ENCODE results near the gene RNF207. TPM values are rescaled to one million over a fixed set of nuclear protein-coding genes. Genes with fewer than 3 reads are reported as not detected.

Gene RNF207
- polyA plus RNA-seq, 3 donors = 0.10 to 7.7 TPM; not detected in 1

GRCh38 chr1:6269296-6269695 lies 63.4 kb downstream of the RNF207 start:
- no peak overlapping the region for H3K27ac Mint-ChIP-seq
- DNase-seq = no peak

GRCh38 chr1:6269720-6270400 lies 63.9 kb downstream of the RNF207 start:
- Histone ChIP-seq H3K79me2 (ENCODE audit: insufficient read depth, low read length) (no peaks in the 10 kb centered on the region), H2AFZ (ENCODE audit: insufficient read depth, low read depth, low read length, poor library complexity, severe bottlenecking) (no peak overlapping the region), H3K36me3 (replicated peaks in 1 of 2; ENCODE audit: control insufficient read depth in 1 of 2, insufficient read depth in 2 of 2, low read length in 2 of 2) (no peaks in the 10 kb centered on the region), H3K9me3 (replicated peaks in 1 of 2; ENCODE audit: control insufficient read depth in 1 of 2, insufficient read depth in 1 of 2, low read length in 2 of 2) (no peaks in the 10 kb centered on the region), H3K4me2 (replicated peaks; ENCODE audit: extremely low read depth, low read length, poor library complexity, severe bottlenecking) (no peak overlapping the region), H3K27ac (ENCODE audit: low read depth in 1 of 2, low read length in 2 of 2) (no peak overlapping the region), H3K27me3 (ENCODE audit: control insufficient read depth in 2 of 2, insufficient read depth in 2 of 2, low read length in 2 of 2) (no peaks in the 10 kb centered on the region), H3K9ac (ENCODE audit: insufficient read depth, low read length, poor library complexity, severe bottlenecking) (no peak overlapping the region), H3K4me3 (replicated peaks in 1 of 3; ENCODE audit: low read depth in 2 of 3, low read length in 3 of 3) (no peak overlapping the region), H3K4me1 (ENCODE audit: control insufficient read depth in 1 of 2, insufficient read depth in 2 of 2, low read length in 2 of 2) (no peaks in the 10 kb centered on the region), H4K20me1 (ENCODE audit: insufficient read depth, low read length) (no peaks in the 10 kb centered on the region)
- DNase-seq = no peak
- Mint-ChIP-seq H3K27ac (peak overlapping the region in 1 of 7 donors; percentile 46), H3K27me3 (ENCODE audit: low read depth in 3 of 3) (no peaks in the 10 kb centered on the region), H3K9me3 (no peaks in the 10 kb centered on the region), H3K4me3 (no peak overlapping the region), H3K4me1 (no peaks in the 10 kb centered on the region), H3K36me3 (no peaks in the 10 kb centered on the region)
- TF ChIP-seq, protein P1, sequence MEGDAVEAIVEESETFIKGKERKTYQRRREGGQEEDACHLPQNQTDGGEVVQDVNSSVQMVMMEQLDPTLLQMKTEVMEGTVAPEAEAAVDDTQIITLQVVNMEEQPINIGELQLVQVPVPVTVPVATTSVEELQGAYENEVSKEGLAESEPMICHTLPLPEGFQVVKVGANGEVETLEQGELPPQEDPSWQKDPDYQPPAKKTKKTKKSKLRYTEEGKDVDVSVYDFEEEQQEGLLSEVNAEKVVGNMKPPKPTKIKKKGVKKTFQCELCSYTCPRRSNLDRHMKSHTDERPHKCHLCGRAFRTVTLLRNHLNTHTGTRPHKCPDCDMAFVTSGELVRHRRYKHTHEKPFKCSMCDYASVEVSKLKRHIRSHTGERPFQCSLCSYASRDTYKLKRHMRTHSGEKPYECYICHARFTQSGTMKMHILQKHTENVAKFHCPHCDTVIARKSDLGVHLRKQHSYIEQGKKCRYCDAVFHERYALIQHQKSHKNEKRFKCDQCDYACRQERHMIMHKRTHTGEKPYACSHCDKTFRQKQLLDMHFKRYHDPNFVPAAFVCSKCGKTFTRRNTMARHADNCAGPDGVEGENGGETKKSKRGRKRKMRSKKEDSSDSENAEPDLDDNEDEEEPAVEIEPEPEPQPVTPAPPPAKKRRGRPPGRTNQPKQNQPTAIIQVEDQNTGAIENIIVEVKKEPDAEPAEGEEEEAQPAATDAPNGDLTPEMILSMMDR (IDR thresholded peaks at IDR 0.05) = no peak
- intact Hi-C loops (cut with micrococcal nuclease) = loop anchor here in 1 of 2 donors (5.0 kb wide), 1 partner anchor 53 kb away; no protein-coding TSS in a partner anchor
- WGBS (ENCODE audit: insufficient coverage) = 90% methylated on average over 18 of the region's 22 CpGs

More at GRCh38 chr1:6269296-6269695, 63.4 kb downstream of the RNF207 start:
- H4K20me1 ChIP-seq (ENCODE audit: insufficient read depth, low read length) = no peaks in the 10 kb centered on the region
- H3K9ac ChIP-seq (ENCODE audit: insufficient read depth, low read length, poor library complexity, severe bottlenecking) = no peak overlapping the region
- no peak overlapping the region for H3K4me2 ChIP-seq (replicated peaks; ENCODE audit: extremely low read depth, low read length, poor library complexity, severe bottlenecking)
- no peaks in the 10 kb centered on the region for H3K79me2 ChIP-seq (ENCODE audit: insufficient read depth, low read length)
- H3K27ac ChIP-seq (ENCODE audit: low read depth in 1 of 2, low read length in 2 of 2) = no peak overlapping the region
- H3K27me3 Mint-ChIP-seq (ENCODE audit: low read depth in 3 of 3) = no peaks in the 10 kb centered on the region
- H3K9me3 ChIP-seq (replicated peaks in 1 of 2; ENCODE audit: control insufficient read depth in 1 of 2, insufficient read depth in 1 of 2, low read length in 2 of 2) = no peaks in the 10 kb centered on the region
- no peak overlapping the region for H3K4me3 Mint-ChIP-seq
- WGBS (ENCODE audit: insufficient coverage) = 96% methylated on average over 11 of the region's 14 CpGs
- H3K4me1 ChIP-seq (ENCODE audit: control insufficient read depth in 1 of 2, insufficient read depth in 2 of 2, low read length in 2 of 2) = no peaks in the 10 kb centered on the region
- TF ChIP-seq, protein P1 (IDR thresholded peaks at IDR 0.05) = no peak
- no peak overlapping the region for H3K4me3 ChIP-seq (replicated peaks in 1 of 3; ENCODE audit: low read depth in 2 of 3, low read length in 3 of 3)
- H3K36me3 Mint-ChIP-seq = no peaks in the 10 kb centered on the region
- no peak overlapping the region for H2AFZ ChIP-seq (ENCODE audit: insufficient read depth, low read depth, low read length, poor library complexity, severe bottlenecking)
- intact Hi-C loops (cut with micrococcal nuclease) = loop anchor here in 1 of 2 donors (5.0 kb wide), 1 partner anchor 52 kb away; no protein-coding TSS in a partner anchor
- no peaks in the 10 kb centered on the region for H3K4me1 Mint-ChIP-seq
- H3K36me3 ChIP-seq (replicated peaks in 1 of 2; ENCODE audit: control insufficient read depth in 1 of 2, insufficient read depth in 2 of 2, low read length in 2 of 2) = no peaks in the 10 kb centered on the region
- H3K27me3 ChIP-seq (ENCODE audit: control insufficient read depth in 2 of 2, insufficient read depth in 2 of 2, low read length in 2 of 2) = no peaks in the 10 kb centered on the region
- H3K9me3 Mint-ChIP-seq = no peaks in the 10 kb centered on the region
